ENCODE data around the gene WDR77.

Gene WDR77

GRCh38 chr1:111448918-111449702, at the start of gene WDR77, which contains the start of gene ATP5PB:
WDR77 (minus strand) TSS chr1:111449256; CDS start chr1:111449169, 87 bp downstream.
ATP5PB (plus strand) TSS chr1:111449464; CDS start chr1:111449542, 78 bp downstream.
- DNase-seq = peak; percentile 99

GRCh38 chr1:111497592-111497991, 48.5 kb upstream of the WDR77 start:
- DNase-seq = peak; percentile 46

DNA sequence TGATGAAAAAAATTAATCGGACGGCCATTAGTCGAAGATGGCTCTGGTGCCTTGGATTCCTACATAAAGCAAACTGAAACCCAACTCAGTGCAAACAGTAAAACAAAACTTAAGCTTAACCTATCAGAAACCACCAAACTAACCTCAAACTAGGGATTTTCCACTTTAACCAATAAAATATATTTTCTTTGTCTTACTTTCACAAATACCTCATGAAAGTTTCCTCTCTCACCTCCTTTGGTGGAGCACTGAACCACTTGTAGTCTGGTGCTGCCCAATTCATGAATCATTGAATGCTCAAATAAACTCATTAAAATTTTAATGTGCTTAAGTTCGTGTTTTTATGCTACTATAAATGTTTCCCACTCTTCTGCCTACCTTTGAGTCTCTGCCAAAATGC, 47.3 kb upstream of the WDR77 start:
- peak; percentile 60 for DNase-seq

DNA sequence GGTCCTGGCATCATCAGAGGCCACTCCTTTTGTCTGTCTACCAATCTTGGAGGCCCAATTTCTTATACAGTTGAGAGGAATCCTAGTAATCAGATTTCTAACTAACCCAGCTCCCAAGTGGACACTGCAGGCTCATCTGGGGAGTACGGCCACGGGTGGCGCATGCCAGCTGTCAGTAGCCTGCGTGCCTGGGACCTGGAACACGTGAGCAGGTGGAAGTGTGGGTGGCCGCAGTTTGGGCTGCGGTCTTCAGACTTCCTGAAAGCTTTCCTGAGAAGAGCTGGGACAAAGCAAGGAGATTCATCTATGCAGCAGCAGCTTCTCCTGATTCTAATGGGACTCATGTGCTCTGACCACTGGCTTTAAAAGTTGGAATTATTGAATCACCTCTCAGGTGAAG, 42.0 kb upstream of the WDR77 start:
- DNase-seq = no peak

- DNase-seq = no peak
These were observed 41.2 kb upstream of the WDR77 start for GRCh38 chr1:111490220-111490619.

- DNase-seq = no peak
These were observed 40.5 kb upstream of the WDR77 start for GRCh38 chr1:111489604-111490003.

- DNase-seq = no peak
These were observed 39.6 kb upstream of the WDR77 start for GRCh38 chr1:111488669-111489068.

DNA sequence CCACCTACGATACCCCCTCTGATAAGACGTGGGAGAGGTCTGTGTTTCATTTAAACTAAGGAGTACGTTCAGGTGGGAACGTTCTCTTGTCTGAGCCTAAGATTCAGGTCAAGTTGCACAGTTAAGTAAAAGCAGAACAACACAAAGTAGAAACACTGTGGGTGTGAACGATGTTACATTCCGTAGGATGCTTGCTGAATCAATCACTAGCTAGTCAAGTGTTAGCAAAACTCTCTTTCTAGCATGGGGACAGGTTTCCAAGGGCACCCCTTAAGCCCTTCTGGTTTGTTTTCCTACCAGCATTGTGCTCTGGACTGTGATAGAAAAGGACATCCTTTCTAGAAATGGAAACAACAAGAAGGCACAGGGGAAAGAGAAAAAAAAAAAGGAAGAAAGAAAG, 38.1 kb upstream of the WDR77 start:
- no peak for DNase-seq

- no peak for DNase-seq
These were observed 37.4 kb upstream of the WDR77 start for GRCh38 chr1:111486431-111486830.

GRCh38 chr1:111484391-111485026, 35.5 kb upstream of the WDR77 start:
- DNase-seq = no peak

DNA sequence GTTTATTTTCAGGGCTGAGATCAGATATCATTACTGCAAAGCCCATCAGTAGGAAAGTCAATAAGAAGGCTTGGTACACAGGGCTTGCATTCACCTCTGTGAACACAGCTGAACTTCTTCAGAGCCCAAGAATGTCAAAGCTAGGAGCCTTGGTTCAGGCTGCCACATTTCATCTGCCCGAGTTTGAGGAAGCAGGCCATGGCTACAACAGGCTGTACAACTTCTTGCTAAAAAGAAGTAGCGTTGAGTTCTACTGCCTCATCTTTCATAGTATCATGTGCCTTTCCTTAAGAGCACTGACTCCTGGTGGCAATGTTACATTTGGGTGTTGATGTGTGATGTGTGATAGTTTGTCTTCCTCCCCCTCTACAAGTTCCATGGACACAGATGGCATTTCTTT, 34.8 kb upstream of the WDR77 start:
- no peak for DNase-seq

- no peak for DNase-seq
These were observed 34.1 kb upstream of the WDR77 start for GRCh38 chr1:111483166-111483565.

GRCh38 chr1:111481387-111482221, 32.5 kb upstream of the WDR77 start:
- peak; percentile 61 for DNase-seq

- DNase-seq = no peak
These were observed 31.6 kb upstream of the WDR77 start for GRCh38 chr1:111480674-111481073.

DNA sequence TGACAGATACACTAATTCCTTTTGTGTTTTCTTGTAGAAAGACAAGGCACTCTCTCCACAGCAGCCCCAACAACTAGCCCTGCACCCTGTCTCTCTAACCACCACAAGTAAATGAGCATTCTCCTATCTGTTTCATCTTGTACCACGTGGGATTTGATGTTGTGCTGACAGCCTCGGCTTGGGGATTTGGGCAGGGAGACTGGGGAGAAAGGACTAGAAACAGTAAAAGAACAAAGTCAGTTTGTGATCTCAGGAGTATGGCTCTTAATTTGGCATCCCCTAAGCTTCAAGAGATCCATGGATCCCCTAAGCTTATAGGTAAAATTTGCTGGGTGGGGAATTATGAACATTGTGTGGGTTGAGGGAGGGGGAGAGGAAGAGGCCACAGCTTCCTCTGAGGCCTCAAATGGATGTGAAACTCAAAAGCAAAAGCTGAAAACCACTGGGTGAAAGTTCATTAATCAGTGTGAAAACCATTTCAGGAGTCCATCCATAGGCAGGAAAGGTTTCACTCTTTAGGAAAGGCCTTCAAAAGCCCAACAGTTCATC, 27.8 kb upstream of the WDR77 start:
- peak; percentile 58 for DNase-seq

- no peak for DNase-seq
These were observed 27.2 kb upstream of the WDR77 start for GRCh38 chr1:111476214-111476613.

DNA sequence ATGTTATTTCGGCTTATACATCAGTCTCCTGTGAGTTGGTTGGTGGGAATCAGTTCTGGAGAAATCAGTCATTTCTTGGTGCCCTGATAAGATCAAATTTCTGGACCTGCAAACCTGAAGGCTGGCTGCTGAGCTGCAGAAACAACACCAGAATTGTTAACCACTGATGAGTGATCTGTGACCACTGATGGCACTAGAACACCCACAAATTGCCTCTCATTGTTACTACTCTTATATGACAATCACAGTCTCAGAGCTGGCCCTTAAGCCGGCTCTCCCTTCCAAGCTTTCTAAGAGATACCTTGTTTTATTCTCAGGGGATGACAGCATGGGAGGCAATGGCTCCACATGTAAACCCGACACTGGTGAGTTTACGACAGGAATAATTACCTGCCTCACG, 26.6 kb upstream of the WDR77 start:
- DNase-seq = peak; percentile 90

GRCh38 chr1:111474521-111474920, 25.5 kb upstream of the WDR77 start:
- no peak for DNase-seq

- no peak for DNase-seq
These were observed 25.1 kb upstream of the WDR77 start for GRCh38 chr1:111474106-111474505.

- no peak for DNase-seq
These were observed 22.5 kb upstream of the WDR77 start for GRCh38 chr1:111471538-111471937.

DNA sequence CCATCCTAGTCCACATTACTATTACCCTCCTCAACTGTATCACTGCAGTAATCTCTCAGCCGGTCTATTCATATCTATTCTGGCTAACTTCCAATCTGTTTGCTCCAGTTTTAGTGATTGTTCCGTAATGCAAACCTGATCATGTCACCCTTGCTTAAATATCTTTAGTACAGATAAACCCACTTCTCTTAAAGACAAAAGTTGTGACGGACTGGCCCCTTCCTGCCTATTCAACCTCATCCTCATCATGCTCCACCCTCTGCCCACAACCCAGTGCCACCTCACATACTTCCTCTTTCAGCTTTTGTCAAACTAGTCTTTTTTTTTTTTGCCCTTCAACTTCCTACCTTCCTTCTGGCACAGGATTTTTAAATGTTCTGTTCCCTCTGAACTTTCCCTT, 22.0 kb upstream of the WDR77 start:
- DNase-seq = peak; percentile 83

- DNase-seq = no peak
These were observed 21.5 kb upstream of the WDR77 start for GRCh38 chr1:111470596-111470995.

DNA sequence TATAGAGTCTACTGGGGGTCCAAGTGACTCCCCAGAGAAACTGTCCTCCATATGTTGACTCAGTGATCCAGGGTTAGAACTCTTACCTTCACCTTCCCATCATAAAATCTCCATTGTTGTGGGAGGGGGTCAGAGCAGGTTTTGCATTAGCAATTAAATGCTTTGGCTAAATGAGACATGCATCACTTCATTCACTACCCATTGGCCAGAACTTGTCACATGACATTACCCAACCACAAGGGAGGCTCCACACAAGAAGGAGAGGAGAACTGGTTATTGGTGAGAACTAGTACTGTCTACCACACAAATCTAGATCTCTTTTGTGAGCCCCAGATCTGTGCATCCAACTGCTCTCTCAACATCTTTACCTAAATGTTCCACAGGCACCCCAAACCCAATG, 20.5 kb upstream of the WDR77 start:
- DNase-seq = no peak

Measured in activated CD4-positive, alpha-beta T cell treated with anti-CD3 and anti-CD28 coated beads, Interleukin-2, amount 50 U/mL, for 16 hours (primary cell).